A549 (cell line): ENCODE data around the gene HPCAL1. TPM values are rescaled to one million over a fixed set of nuclear protein-coding genes. Genes with fewer than 3 reads are reported as not detected.

Experiments used
- ATAC-seq, 2 experiments: fragments of 200-7000 bp in 1 of 2; fragments of >200 bp in 1 of 2; cut with Nextera tagmentation in 1 of 2; cut with Tn5 transposase in 1 of 2; 3 replicates each; pipeline versions ENCODE4 v1.8.0 to v1.9.1; 2018 to 2020; ENCODE audit warnings: mild to moderate bottlenecking in 1 of 2, moderate library complexity in 1 of 2
- CTCF ChIA-PET: fragments of 300-600 bp; sonication (Branson Sonifier 250); formaldehyde crosslinking; extraction: SDS; loops from one replicate; lab custom pipeline; 2021; ENCODE audit warnings: antibody characterized with exemption, inconsistent platforms; lab: Yijun Ruan, JAX
- POLR2A ChIA-PET: fragments of 350-600 bp; formaldehyde crosslinking; extraction: SDS; loops from one replicate; lab custom pipeline; 2021; ENCODE audit warnings: antibody characterized with exemption, inconsistent platforms; lab: Yijun Ruan, JAX
- DNase-seq, 2 experiments: peaks; one replicate each; pipeline versions ENCODE4 v3.0.0 to v3.0.0-alpha.2; 2011 to 2016; ENCODE audit warnings: low read depth in 1 of 2, low spot score in 1 of 2
- FAIRE-seq: peaks from 2 replicates; lab custom pipeline; 2011; peaks lifted over from hg19 to GRCh38; lab: Jason Lieb, UNC
- H3K27ac ChIP-seq, 2 experiments: fragments of >200 bp; sonication (Bioruptor Twin); formaldehyde crosslinking; 3 replicates each; pipeline ENCODE4 v1.5.1; 2016 to 2017
- H3K4me1 ChIP-seq: fragments of >200 bp; sonication (Bioruptor Twin); formaldehyde crosslinking; 3 replicates; pipeline ENCODE4 v1.6.1; 2016
- H3K4me2 ChIP-seq: fragments of >200 bp; sonication (Bioruptor Twin); formaldehyde crosslinking; 3 replicates; pipeline ENCODE4 v1.6.1; 2016
- H3K4me3 ChIP-seq: fragments of >200 bp; sonication (Bioruptor Twin); formaldehyde crosslinking; 3 replicates; pipeline ENCODE4 v1.5.1; 2016
- H3K9me3 ChIP-seq: fragments of >200 bp; sonication (Bioruptor Twin); formaldehyde crosslinking; 3 replicates; pipeline ENCODE4 v1.6.1; 2016
- CBX8 ChIP-seq: fragments of 200-600 bp; sonication (generic); IDR thresholded peaks from 2 replicates; pipeline ENCODE4 v1.6.1; 2016
- CEBPB ChIP-seq, 2 experiments: fragments of >200 bp in 1 of 2; sonication (Bioruptor Twin) in 1 of 2; formaldehyde crosslinking in 1 of 2; IDR thresholded peaks; 2 replicates each; pipeline ENCODE4 v1.6.1; 2012 to 2016
- CTCF ChIP-seq: fragments of >200 bp; sonication (Bioruptor Twin); formaldehyde crosslinking; IDR thresholded peaks from 3 replicates; pipeline ENCODE4 v1.5.1; 2016
- E2F6 ChIP-seq: IDR thresholded peaks from 2 replicates; pipeline ENCODE4 v1.6.1; 2012; ENCODE audit warnings: low read depth, borderline replicate concordance
- EHMT2 ChIP-seq: fragments of 200-600 bp; sonication (generic); IDR thresholded peaks from 2 replicates; pipeline ENCODE4 v1.6.1; 2016; ENCODE audit warnings: antibody characterized with exemption, low read depth, mild to moderate bottlenecking, moderate library complexity
- EP300 ChIP-seq, 2 experiments: fragments of >200 bp; sonication (Bioruptor Twin); formaldehyde crosslinking; IDR thresholded peaks; 2 replicates in 1 of 2; 3 replicates in 1 of 2; pipeline ENCODE4 v1.6.1; 2016 to 2017
- FOSL2 ChIP-seq, 2 experiments: fragments of 450-650 bp in 1 of 2; fragments of >200 bp in 1 of 2; sonication (Bioruptor Twin) in 1 of 2; formaldehyde crosslinking; IDR thresholded peaks; 2 replicates each; pipeline versions ENCODE4 v1.5.0 to v1.6.1; 2016 to 2020; ENCODE audit warnings: mild to moderate bottlenecking in 1 of 2, moderate library complexity in 1 of 2
- GATA3 ChIP-seq: IDR thresholded peaks from 2 replicates; pipeline ENCODE4 v1.6.1; 2012; ENCODE audit warnings: borderline replicate concordance
- HDAC2 ChIP-seq: fragments of 200-600 bp; sonication (generic); IDR thresholded peaks from 2 replicates; pipeline ENCODE4 v1.6.1; 2016
- JUN ChIP-seq, 2 experiments: fragments of >200 bp; sonication (Bioruptor Twin); formaldehyde crosslinking; IDR thresholded peaks; 2 replicates in 1 of 2; 3 replicates in 1 of 2; pipeline ENCODE4 v1.6.1; 2016 to 2017
- JUNB ChIP-seq: fragments of >200 bp; sonication (Bioruptor Twin); formaldehyde crosslinking; IDR thresholded peaks from 2 replicates; pipeline ENCODE4 v1.6.1; 2016
- MAFK ChIP-seq: fragments of 450-650 bp; IDR thresholded peaks from 2 replicates; pipeline ENCODE4 v1.6.1; 2014; ENCODE audit not compliant: partially characterized antibody
- RAD21 ChIP-seq, 2 experiments: fragments of >200 bp in 1 of 2; sonication (Bioruptor Twin) in 1 of 2; formaldehyde crosslinking in 1 of 2; IDR thresholded peaks in 1 of 2; conservative IDR thresholded peaks in 1 of 2; 2 replicates in 1 of 2; 3 replicates in 1 of 2; pipeline ENCODE4 v1.6.1; 2012 to 2018; ENCODE audit warnings: inconsistent platforms in 1 of 2
- SMC3 ChIP-seq: fragments of >200 bp; sonication (Bioruptor Twin); formaldehyde crosslinking; IDR thresholded peaks from 3 replicates; pipeline ENCODE4 v1.6.1; 2018; ENCODE audit warnings: inconsistent platforms
- TFCP2L1 ChIP-seq: fragments of 250-450 bp; sonication (Bioruptor Pico); IDR thresholded peaks from 2 replicates; pipeline ENCODE4 v1.5.0; 2021; ENCODE audit warnings: mild to moderate bottlenecking
- ZC3H11A ChIP-seq: fragments of 450-650 bp; IDR thresholded peaks from 2 replicates; pipeline ENCODE4 v1.6.1; 2014; ENCODE audit warnings: antibody characterized with exemption, mild to moderate bottlenecking
- ZNF302 ChIP-seq: fragments of 250-450 bp; sonication (Bioruptor Pico); IDR thresholded peaks from 2 replicates; pipeline ENCODE4 v1.9.0; 2021; ENCODE audit warnings: inconsistent platforms, mild to moderate bottlenecking, moderate library complexity
- ZSCAN20 ChIP-seq: fragments of 250-450 bp; sonication (Bioruptor Pico); IDR thresholded peaks from 2 replicates; pipeline ENCODE4 v1.8.0; 2022; ENCODE audit warnings: mild to moderate bottlenecking, moderate library complexity
- WGBS: methylation state at CpG from one replicate; pipeline ENCODE4 v1.1.6; 2017; ENCODE audit errors: missing lambda C conversion rate; 5-methylcytosine and 5-hydroxymethylcytosine counted together
- polyA plus RNA-seq, 4 experiments: library from polyadenylated mRNA; depleted of rRNA in 3 of 4; stranded (reverse); fragments of >200 nt; fragmentation: RNase III in 1 of 4; extraction: RNeasy Plus Mini Kit Qiagen cat#74134 plus additional on column Dnase treatment in 1 of 4; gene quantifications; 2 replicates in 3 of 4; 3 replicates in 1 of 4; pipeline ENCODE4 v1.2.3, GENCODE V29; 2011 to 2017
- TF ChIP-seq, protein P1 (sequence below): fragments of >200 bp; sonication (Bioruptor Twin); formaldehyde crosslinking; IDR thresholded peaks from 2 replicates; pipeline ENCODE4 v1.6.1; 2016
- TF ChIP-seq, protein P2 (sequence below): IDR thresholded peaks from 2 replicates; pipeline ENCODE4 v1.6.1; 2012
- TF ChIP-seq, protein P3 (sequence below): fragments of >200 bp; sonication (Bioruptor Twin); formaldehyde crosslinking; IDR thresholded peaks from 3 replicates; pipeline ENCODE4 v1.6.1; 2016

The HPCAL1 gene
- polyA plus RNA-seq, 2 of the 4 experiments (the other 2 are of a cell fraction), result 44.4 to 66.4 TPM

GRCh38 chr2:10452312-10452711 is 149.6 kb downstream of the HPCAL1 start:
- TF ChIP-seq MAFK, result no peak
- peak; percentile 12 to 58; a peak in 3 of 5 replicates for TF ChIP-seq RAD21 (conservative IDR thresholded peaks at IDR 0.05 in 1 of 2, IDR thresholded peaks at IDR 0.05 in 1 of 2)
- peak; percentile 79 to 84; a peak in 3 of 5 replicates for TF ChIP-seq EP300 (IDR thresholded peaks at IDR 0.05)
- TF ChIP-seq ZSCAN20 (CRISPR knock-in tag), result no peak
- peak; percentile 50; the same call in 1 of the 2 replicates for TF ChIP-seq TFCP2L1 (CRISPR knock-in tag)
- TF ChIP-seq, protein P1, sequence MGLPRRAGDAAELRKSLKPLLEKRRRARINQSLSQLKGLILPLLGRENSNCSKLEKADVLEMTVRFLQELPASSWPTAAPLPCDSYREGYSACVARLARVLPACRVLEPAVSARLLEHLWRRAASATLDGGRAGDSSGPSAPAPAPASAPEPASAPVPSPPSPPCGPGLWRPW, result peak; percentile 73
- TF ChIP-seq, protein P2, sequence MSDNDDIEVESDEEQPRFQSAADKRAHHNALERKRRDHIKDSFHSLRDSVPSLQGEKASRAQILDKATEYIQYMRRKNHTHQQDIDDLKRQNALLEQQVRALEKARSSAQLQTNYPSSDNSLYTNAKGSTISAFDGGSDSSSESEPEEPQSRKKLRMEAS, result peak; percentile 86
- TF ChIP-seq EHMT2, result no peak
- peak; percentile 55 for TF ChIP-seq SMC3
- TF ChIP-seq, protein P3, sequence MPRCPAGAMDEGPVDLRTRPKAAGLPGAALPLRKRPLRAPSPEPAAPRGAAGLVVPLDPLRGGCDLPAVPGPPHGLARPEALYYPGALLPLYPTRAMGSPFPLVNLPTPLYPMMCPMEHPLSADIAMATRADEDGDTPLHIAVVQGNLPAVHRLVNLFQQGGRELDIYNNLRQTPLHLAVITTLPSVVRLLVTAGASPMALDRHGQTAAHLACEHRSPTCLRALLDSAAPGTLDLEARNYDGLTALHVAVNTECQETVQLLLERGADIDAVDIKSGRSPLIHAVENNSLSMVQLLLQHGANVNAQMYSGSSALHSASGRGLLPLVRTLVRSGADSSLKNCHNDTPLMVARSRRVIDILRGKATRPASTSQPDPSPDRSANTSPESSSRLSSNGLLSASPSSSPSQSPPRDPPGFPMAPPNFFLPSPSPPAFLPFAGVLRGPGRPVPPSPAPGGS, result peak; percentile 94; the same call in 2 of the 3 replicates
- TF ChIP-seq JUNB, result peak; percentile 93
- TF ChIP-seq ZNF302 (CRISPR knock-in tag), result no peak
- peak; percentile 86 to 93 for TF ChIP-seq CEBPB (IDR thresholded peaks at IDR 0.05)
- TF ChIP-seq JUN (IDR thresholded peaks at IDR 0.05), result peak; percentile 92; a peak in 4 of 5 replicates
- TF ChIP-seq GATA3, result peak; percentile 74; the same call in 1 of the 2 replicates
- peak; percentile 67 for TF ChIP-seq FOSL2 (IDR thresholded peaks at IDR 0.05)
- TF ChIP-seq FOSL2 (CRISPR knock-in tag; IDR thresholded peaks at IDR 0.05), result peak; percentile 77
- TF ChIP-seq E2F6, result no peak
- ChIA-PET POLR2A (interaction anchor here (0.8 to 1.8 kb wide), 2 partner anchors 20 to 42 kb away, joined by 5 to 14 read pairs; no protein-coding TSS in a partner anchor), CTCF (interaction anchor here (0.6 to 1.6 kb wide), 16 partner anchors 12 to 379 kb away, joined by 3 to 5 read pairs (median 3); no protein-coding TSS in a partner anchor)
- Histone ChIP-seq H3K27ac (peak overlapping the region; percentile 90 to 98), H3K4me2 (peak overlapping the region; percentile 60), H3K4me3 (no peak overlapping the region), H3K9me3 (no peaks in the 10 kb centered on the region), H3K4me1 (peaks cover 55% of the 10 kb centered on the region)
- peak; percentile 93 to 95 for DNase-seq
- peak; percentile 70 for FAIRE-seq
- ATAC-seq, result peak; percentile 63 to 76
- WGBS, result 3% methylated on average over 3 of the region's 3 CpGs

- Histone ChIP-seq H3K4me2 (peak overlapping the region; percentile 60), H3K4me3 (no peak overlapping the region), H3K9me3 (no peaks in the 10 kb centered on the region), H3K27ac (peak overlapping the region; percentile 46 to 79; a peak in 5 of 6 replicates), H3K4me1 (peaks cover 55% of the 10 kb centered on the region)
- WGBS, result 90% methylated on average over 17 of the region's 17 CpGs
- no peak for TF ChIP-seq EHMT2
- no peak for TF ChIP-seq ZC3H11A
- TF ChIP-seq CBX8, result no peak
- no peak for TF ChIP-seq HDAC2
- TF ChIP-seq CTCF, result no peak
- POLR2A ChIA-PET, result no interaction called here
- CTCF ChIA-PET, result interaction anchor here (0.7 to 1.6 kb wide), 9 partner anchors 8 to 175 kb away, joined by 3 to 5 read pairs (median 3); no protein-coding TSS in a partner anchor
- no peak for FAIRE-seq
- no peak for ATAC-seq
- no peak for DNase-seq
Measured at GRCh38 chr2:10452956-10453904, 150.5 kb downstream of the HPCAL1 start.
